Brain microvascular endothelial cell (primary cell): ENCODE measurements around the gene MARS1.

Experiments used
- DNase-seq: peaks from one replicate; pipeline ENCODE4 v3.0.0-alpha.2; 2020
- H3K27ac ChIP-seq: fragments of 250-450 bp; sonication (Bioruptor Pico); 2 replicates; pipeline ENCODE4 v1.5.1; 2020; ENCODE audit warnings: mild to moderate bottlenecking, moderate library complexity
- H3K27me3 ChIP-seq: fragments of 250-450 bp; sonication (Bioruptor Pico); replicated peaks from 2 replicates; pipeline ENCODE4 v1.5.1; 2020; ENCODE audit warnings: mild to moderate bottlenecking
- H3K36me3 ChIP-seq: fragments of 250-450 bp; sonication (Bioruptor Pico); replicated peaks from 2 replicates; pipeline ENCODE4 v1.5.1; 2020; ENCODE audit warnings: mild to moderate bottlenecking
- H3K4me3 ChIP-seq: 2 replicates; pipeline ENCODE4 v1.5.1; 2011; ENCODE audit warnings: low read depth, mild to moderate bottlenecking, control low read depth, low read length, moderate library complexity
- in situ Hi-C: cut with HindIII; loops from 2 replicates; pipeline ENCODE4 v1.10.0; 2017; ENCODE audit warnings: low sequenced_read_pairs, low pct_ligation_motif_present
- TF ChIP-seq, protein P1 (sequence below): IDR thresholded peaks from 2 replicates; pipeline ENCODE4 v1.5.1; 2011; ENCODE audit warnings: low read depth, mild to moderate bottlenecking, moderate library complexity, low read length, control low read depth, inconsistent platforms; ENCODE audit errors: missing control alignments

Gene MARS1

DNA sequence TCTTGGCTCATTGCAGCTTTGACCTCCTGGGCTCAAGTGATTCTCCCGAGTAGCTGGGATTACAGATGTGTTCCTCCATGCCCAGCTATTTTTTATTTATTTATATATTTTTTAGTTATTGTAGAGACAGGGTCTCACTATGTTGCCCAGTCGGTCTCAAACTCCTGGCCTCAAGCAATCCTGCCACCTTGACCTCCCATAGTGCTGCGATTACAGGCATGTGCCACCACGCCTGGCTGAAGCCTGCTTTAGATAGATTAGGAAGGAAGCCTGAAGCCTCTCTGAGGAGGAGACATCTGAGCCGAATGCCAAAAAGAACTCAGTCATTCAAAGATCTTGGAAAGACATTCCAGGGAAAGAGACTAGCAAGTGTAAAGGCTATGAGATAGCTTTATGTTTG is 43.1 kb upstream of the MARS1 start:
- TF ChIP-seq, protein P1, sequence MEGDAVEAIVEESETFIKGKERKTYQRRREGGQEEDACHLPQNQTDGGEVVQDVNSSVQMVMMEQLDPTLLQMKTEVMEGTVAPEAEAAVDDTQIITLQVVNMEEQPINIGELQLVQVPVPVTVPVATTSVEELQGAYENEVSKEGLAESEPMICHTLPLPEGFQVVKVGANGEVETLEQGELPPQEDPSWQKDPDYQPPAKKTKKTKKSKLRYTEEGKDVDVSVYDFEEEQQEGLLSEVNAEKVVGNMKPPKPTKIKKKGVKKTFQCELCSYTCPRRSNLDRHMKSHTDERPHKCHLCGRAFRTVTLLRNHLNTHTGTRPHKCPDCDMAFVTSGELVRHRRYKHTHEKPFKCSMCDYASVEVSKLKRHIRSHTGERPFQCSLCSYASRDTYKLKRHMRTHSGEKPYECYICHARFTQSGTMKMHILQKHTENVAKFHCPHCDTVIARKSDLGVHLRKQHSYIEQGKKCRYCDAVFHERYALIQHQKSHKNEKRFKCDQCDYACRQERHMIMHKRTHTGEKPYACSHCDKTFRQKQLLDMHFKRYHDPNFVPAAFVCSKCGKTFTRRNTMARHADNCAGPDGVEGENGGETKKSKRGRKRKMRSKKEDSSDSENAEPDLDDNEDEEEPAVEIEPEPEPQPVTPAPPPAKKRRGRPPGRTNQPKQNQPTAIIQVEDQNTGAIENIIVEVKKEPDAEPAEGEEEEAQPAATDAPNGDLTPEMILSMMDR: no peak
- Histone ChIP-seq H3K27me3 (no peaks in the 10 kb centered on the region), H3K27ac (no peak overlapping the region), H3K36me3 (no peaks in the 10 kb centered on the region), H3K4me3 (no peak overlapping the region)
- in situ Hi-C loops: no loop called here
- no peak for DNase-seq

DNA sequence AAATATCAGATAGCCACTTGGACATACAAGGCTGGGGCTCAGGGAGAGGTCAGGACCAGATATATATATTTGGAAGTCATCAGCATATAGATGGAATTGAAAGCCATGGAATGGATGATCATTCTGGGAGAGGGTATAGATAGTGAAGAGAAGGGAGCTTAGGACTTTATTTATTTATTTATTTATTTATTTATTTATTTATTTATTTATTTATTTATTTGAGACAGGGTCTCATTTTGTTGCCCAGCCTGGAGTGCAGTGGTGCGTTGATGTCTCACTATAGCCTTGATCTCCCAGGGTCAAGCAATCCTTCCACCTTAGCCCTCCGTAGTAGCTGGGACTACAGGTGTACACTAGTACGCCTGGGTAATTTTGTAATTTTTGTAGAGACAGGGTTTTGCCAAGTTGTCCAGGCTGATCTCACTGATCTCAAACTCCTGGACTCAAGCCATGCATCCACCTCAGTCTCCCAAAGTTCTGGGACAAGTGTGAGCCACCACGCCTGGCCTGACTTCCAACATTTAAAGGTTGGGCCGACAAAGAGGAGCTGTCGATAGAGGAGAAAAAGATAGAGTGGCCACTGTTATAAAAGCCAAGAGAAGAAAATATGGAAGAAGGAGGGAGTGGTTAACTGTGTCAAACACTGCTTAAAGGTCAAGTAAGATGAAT is 41.4 kb upstream of the MARS1 start:
- DNase-seq: no peak
- Histone ChIP-seq H3K27me3 (no peaks in the 10 kb centered on the region), H3K36me3 (no peaks in the 10 kb centered on the region), H3K27ac (no peak overlapping the region), H3K4me3 (no peak overlapping the region)
- TF ChIP-seq, protein P1: no peak
- in situ Hi-C loops: no loop called here

DNA sequence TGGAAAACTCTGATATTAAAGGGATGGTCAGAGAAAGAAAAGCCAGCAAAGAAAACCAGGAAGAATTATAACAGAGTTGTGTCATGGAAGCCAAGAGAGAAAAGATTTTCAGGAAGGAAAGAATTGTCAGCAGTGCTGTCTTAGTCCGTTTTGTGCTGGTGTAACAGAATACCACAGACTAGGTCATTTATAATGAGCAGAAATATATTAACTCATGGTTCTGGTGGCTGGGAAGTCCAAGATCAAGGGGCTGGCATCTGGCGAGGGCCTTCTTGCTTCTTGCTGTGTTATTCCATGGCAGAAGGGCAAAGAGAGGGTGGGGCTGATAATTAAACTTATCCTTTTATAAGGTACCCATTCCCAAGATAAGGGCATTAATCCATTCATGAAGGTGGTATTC is 39.2 kb upstream of the MARS1 start:
- TF ChIP-seq, protein P1: no peak
- H3K27me3 ChIP-seq: no peaks in the 10 kb centered on the region
- in situ Hi-C loops: no loop called here
- H3K36me3 ChIP-seq: no peaks in the 10 kb centered on the region
- no peak for DNase-seq
- no peak overlapping the region for H3K4me3 ChIP-seq
- no peak overlapping the region for H3K27ac ChIP-seq

DNA sequence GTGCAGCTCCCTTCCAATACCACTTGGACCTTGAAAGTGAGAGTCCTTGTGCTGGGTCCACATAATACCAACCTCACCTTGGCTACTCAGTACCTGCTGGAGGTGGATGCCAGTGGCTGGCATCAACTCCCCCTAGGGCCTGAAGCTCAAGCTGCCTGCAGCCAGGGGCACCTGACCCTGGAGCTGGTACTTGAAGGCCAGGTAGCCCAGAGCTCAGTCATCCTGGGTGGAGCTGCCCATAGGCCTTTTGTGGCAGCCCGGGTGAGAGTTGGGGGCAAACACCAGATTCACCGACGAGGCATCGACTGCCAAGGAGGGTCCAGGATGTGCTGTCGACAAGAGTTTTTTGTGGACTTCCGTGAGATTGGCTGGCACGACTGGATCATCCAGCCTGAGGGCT is 38.5 kb upstream of the MARS1 start:
- Histone ChIP-seq H3K36me3 (no peaks in the 10 kb centered on the region), H3K4me3 (no peak overlapping the region), H3K27ac (no peak overlapping the region), H3K27me3 (no peaks in the 10 kb centered on the region)
- TF ChIP-seq, protein P1: no peak
- DNase-seq: no peak
- in situ Hi-C loops: no loop called here

DNA sequence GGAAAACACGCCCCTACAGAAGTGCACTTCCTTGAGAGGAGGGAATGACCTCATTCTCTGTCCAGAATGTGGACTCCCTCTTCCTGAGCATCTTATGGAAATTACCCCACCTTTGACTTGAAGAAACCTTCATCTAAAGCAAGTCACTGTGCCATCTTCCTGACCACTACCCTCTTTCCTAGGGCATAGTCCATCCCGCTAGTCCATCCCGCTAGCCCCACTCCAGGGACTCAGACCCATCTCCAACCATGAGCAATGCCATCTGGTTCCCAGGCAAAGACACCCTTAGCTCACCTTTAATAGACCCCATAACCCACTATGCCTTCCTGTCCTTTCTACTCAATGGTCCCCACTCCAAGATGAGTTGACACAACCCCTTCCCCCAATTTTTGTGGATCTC is 37.8 kb upstream of the MARS1 start:
- DNase-seq: no peak
- Histone ChIP-seq H3K27me3 (no peaks in the 10 kb centered on the region), H3K4me3 (no peak overlapping the region), H3K36me3 (no peaks in the 10 kb centered on the region), H3K27ac (no peak overlapping the region)
- TF ChIP-seq, protein P1: no peak
- in situ Hi-C loops: loop anchor here (5.0 kb wide), 1 partner anchor 138 kb away; no protein-coding TSS in a partner anchor
